Activated CD4-positive, alpha-beta T cell treated with anti-CD3 and anti-CD28 coated beads, Interleukin-2, amount 50 U/mL, for 4 hours (primary cell): ENCODE measurements around the gene CTDSPL.
A peak's percentile ranks its signal among the peaks of the same experiment; 100 is the strongest.

ENCODE experiments used
- DNase-seq, 2 experiments: peaks; one replicate each; pipeline ENCODE4 v3.0.0-alpha.2; 2020

CTDSPL gene

GRCh38 chr3:37945807-37946530 lies 84.3 kb downstream of the CTDSPL start:
- DNase-seq, result no peak

GRCh38 chr3:37946531-37946889 lies 84.8 kb downstream of the CTDSPL start:
- no peak for DNase-seq

- DNase-seq, result no peak
Observed at GRCh38 chr3:37949866-37950265, 88.2 kb downstream of the CTDSPL start.

- DNase-seq, result no peak
Observed at GRCh38 chr3:37952564-37952963, 90.9 kb downstream of the CTDSPL start.

GRCh38 chr3:37953226-37953625 lies 91.5 kb downstream of the CTDSPL start:
- DNase-seq, result no peak

- no peak for DNase-seq
Observed at GRCh38 chr3:37953707-37954394, 92.2 kb downstream of the CTDSPL start.

GRCh38 chr3:37954881-37955280 lies 93.2 kb downstream of the CTDSPL start:
- DNase-seq, result no peak

- no peak for DNase-seq
Observed at GRCh38 chr3:37955918-37956707, 94.4 kb downstream of the CTDSPL start.

- DNase-seq, result no peak
Observed at GRCh38 chr3:37956723-37957538, 95.3 kb downstream of the CTDSPL start.

- no peak for DNase-seq
Observed at GRCh38 chr3:37957539-37957936, 95.9 kb downstream of the CTDSPL start.

GRCh38 chr3:37961622-37962431 lies 100.1 kb downstream of the CTDSPL start:
- DNase-seq, result no peak

- no peak for DNase-seq
Observed at GRCh38 chr3:37963016-37963415, 101.3 kb downstream of the CTDSPL start.

- no peak for DNase-seq
Observed at GRCh38 chr3:37963635-37964034, 102.0 kb downstream of the CTDSPL start.

- no peak for DNase-seq
Observed at GRCh38 chr3:37964146-37964545, 102.5 kb downstream of the CTDSPL start.

- DNase-seq, result no peak
Observed at GRCh38 chr3:37964716-37965115, 103.0 kb downstream of the CTDSPL start.

GRCh38 chr3:37967260-37967881 lies 105.7 kb downstream of the CTDSPL start:
- DNase-seq, result peak; percentile 53 to 55

GRCh38 chr3:37968199-37968598 lies 106.5 kb downstream of the CTDSPL start:
- no peak for DNase-seq

GRCh38 chr3:37968813-37969595 lies 107.3 kb downstream of the CTDSPL start:
- no peak for DNase-seq

GRCh38 chr3:37969596-37970100 lies 108.0 kb downstream of the CTDSPL start:
- no peak for DNase-seq

- DNase-seq, result no peak
Observed at GRCh38 chr3:37970802-37971201, 109.1 kb downstream of the CTDSPL start.

- DNase-seq, result no peak
Observed at GRCh38 chr3:37971467-37971866, 109.8 kb downstream of the CTDSPL start.
